Measurements from ENCODE around the gene DCTD.

- TF ChIP-seq CTCF (conservative IDR thresholded peaks at IDR 0.05) (no peak), ZFX (IDR thresholded peaks at IDR 0.05) (no peak)
Measured at GRCh38 chr4:182869697-182870096, 47.5 kb downstream of the DCTD start.

Data from C4-2B (cell line).